Measurements from ENCODE around the gene MAP4K2. TPM values are rescaled to one million over a fixed set of nuclear protein-coding genes. Genes with fewer than 3 reads are reported as not detected.

MAP4K2 gene
- total RNA-seq, 1 experiment from 2014 or later = 24.5 TPM

- no peak for TF ChIP-seq IRF1 (CRISPR knock-in tag; IDR thresholded peaks at IDR 0.05)
- no peak for TF ChIP-seq ZNF232 (CRISPR knock-in tag; IDR thresholded peaks at IDR 0.05)
- no peak for TF ChIP-seq CREB1 (CRISPR knock-in tag; IDR thresholded peaks at IDR 0.05)
- TF ChIP-seq TP53 (CRISPR knock-in tag; IDR thresholded peaks at IDR 0.05) = no peak
- TF ChIP-seq FOXP1 (CRISPR knock-in tag; IDR thresholded peaks at IDR 0.05; ENCODE audit: borderline replicate concordance) = no peak
Observed at GRCh38 chr11:64753380-64754123, 49.5 kb downstream of the MAP4K2 start (continued).

GRCh38 chr11:64753019-64753379, 50.0 kb downstream of the MAP4K2 start:
- ChIA-PET POLR2A (no interaction called here), CTCF (interaction anchor here (1.1 to 4.9 kb wide), 5 partner anchors 9 to 51 kb away, joined by 3 to 30 read pairs (median 3); partner anchors contain the start of gene RASGRP2)
- Mint-ChIP-seq H3K27ac (no peak overlapping the region; the same call in 1 of the 2 replicates), H3K27me3 (ENCODE audit: low read depth) (no peaks in the 10 kb centered on the region; the same call in 1 of the 2 replicates), H3K4me1 (peaks cover 17% of the 10 kb centered on the region), H3K4me3 (no peak overlapping the region), H3K36me3 (no peaks in the 10 kb centered on the region), H3K9me3 (no peaks in the 10 kb centered on the region)
- DNase-seq (ENCODE audit: low spot score) (no peak), ATAC-seq (no peak)
- TF ChIP-seq E2F4 (CRISPR knock-in tag; IDR thresholded peaks at IDR 0.05; ENCODE audit: borderline replicate concordance, low read depth) (0 out of 2 replicates have a peak, but pooled peaks have one; percentile 17), NR1H2 (CRISPR knock-in tag; IDR thresholded peaks at IDR 0.05) (no peak)

- Mint-ChIP-seq H3K9me3 (no peaks in the 10 kb centered on the region), H3K27ac (peak overlapping the region; percentile 46; the same call in 1 of the 2 replicates), H3K36me3 (no peaks in the 10 kb centered on the region), H3K4me1 (peaks cover 17% of the 10 kb centered on the region), H3K4me3 (no peak overlapping the region), H3K27me3 (ENCODE audit: low read depth) (no peaks in the 10 kb centered on the region; the same call in 1 of the 2 replicates)
- ATAC-seq (no peak), DNase-seq (ENCODE audit: low spot score) (no peak)
- POLR2A ChIA-PET = no interaction called here
- CTCF ChIA-PET = interaction anchor here (1.1 to 4.9 kb wide), 5 partner anchors 9 to 51 kb away, joined by 3 to 30 read pairs (median 3); partner anchors contain the start of gene RASGRP2
- TF ChIP-seq TP53 (CRISPR knock-in tag; IDR thresholded peaks at IDR 0.05) (no peak), MAX (CRISPR knock-in tag; IDR thresholded peaks at IDR 0.05) (no peak), ZNF263 (CRISPR knock-in tag; IDR thresholded peaks at IDR 0.05; ENCODE audit: low read depth) (0 out of 2 replicates have a peak, but pooled peaks have one; percentile 38), ZSCAN18 (CRISPR knock-in tag; IDR thresholded peaks at IDR 0.05) (no peak), NFYB (CRISPR knock-in tag; conservative IDR thresholded peaks at IDR 0.05; ENCODE audit: low read depth) (no peak), PRRX2 (CRISPR knock-in tag; IDR thresholded peaks at IDR 0.05) (no peak), USF2 (CRISPR knock-in tag; IDR thresholded peaks at IDR 0.05) (no peak)
Observed at GRCh38 chr11:64752175-64752970, 50.6 kb downstream of the MAP4K2 start.

GRCh38 chr11:64751580-64751979, 51.4 kb downstream of the MAP4K2 start:
- ATAC-seq (no peak), DNase-seq (ENCODE audit: low spot score) (no peak)
- Mint-ChIP-seq H3K9me3 (no peaks in the 10 kb centered on the region), H3K4me3 (no peak overlapping the region), H3K27ac (no peak overlapping the region), H3K4me1 (peaks cover 17% of the 10 kb centered on the region), H3K27me3 (ENCODE audit: low read depth) (no peaks in the 10 kb centered on the region), H3K36me3 (no peaks in the 10 kb centered on the region)
- ChIA-PET POLR2A (no interaction called here), CTCF (interaction anchor here (1.5 to 4.9 kb wide), 3 partner anchors 8 to 13 kb away, joined by 3 to 30 read pairs (median 7); partner anchors contain the start of genes PYGM and RASGRP2)
- TF ChIP-seq GTF2I (CRISPR knock-in tag; conservative IDR thresholded peaks at IDR 0.05) (0 out of 2 replicates have a peak, but pooled peaks have one; percentile 35), GRHL2 (CRISPR knock-in tag; IDR thresholded peaks at IDR 0.05; ENCODE audit: insufficient replicate concordance, severe bottlenecking) (no peak)
